Upper lobe of left lung (tissue), 6 donors: ENCODE data around the gene ZNF341. TPM values are rescaled to one million over a fixed set of nuclear protein-coding genes. Genes with fewer than 3 reads are reported as not detected.

ENCODE experiments used
- ATAC-seq, 2 donors: fragments of 200-7000 bp; cut with Tn5 transposase; one replicate each; pipeline ENCODE4 v1.9.1; 2022; ENCODE audit warnings: mild to moderate bottlenecking in 2 of 2, moderate library complexity in 2 of 2; ENCODE audit not compliant: low FRiP score in 2 of 2
- DNase-seq, 2 donors: peaks; one replicate each; pipeline ENCODE4 v3.0.0-alpha.2; 2019 to 2020
- H3K27ac ChIP-seq, 4 donors: fragments of 200-600 bp; sonication (generic); one replicate each; pipeline ENCODE4 v1.5.1; 2016 to 2019
- H3K27me3 ChIP-seq, 4 donors: fragments of 200-600 bp; sonication (generic); one replicate each; pipeline ENCODE4 v1.5.1; 2017 to 2019
- H3K36me3 ChIP-seq, 4 donors: fragments of 200-600 bp; sonication (generic); one replicate each; pipeline ENCODE4 v1.5.1; 2016 to 2019
- H3K4me1 ChIP-seq, 4 donors: fragments of 200-600 bp; sonication (generic); one replicate each; pipeline ENCODE4 v1.5.1; 2018 to 2019
- H3K4me3 ChIP-seq, 4 donors: fragments of 200-600 bp; sonication (generic); one replicate each; pipeline ENCODE4 v1.5.1; 2017 to 2019; ENCODE audit warnings: mild to moderate bottlenecking in 2 of 4, moderate library complexity in 1 of 4
- H3K9me3 ChIP-seq, 4 donors: fragments of 200-600 bp; sonication (generic); one replicate each; pipeline ENCODE4 v1.5.1; 2018 to 2019
- EP300 ChIP-seq, 4 donors: sonication (generic); formaldehyde crosslinking; IDR thresholded peaks; one replicate each; pipeline ENCODE4 v1.5.1; 2017; ENCODE audit warnings: antibody characterized with exemption in 4 of 4, control low read depth in 2 of 4
- POLR2A ChIP-seq, 4 donors: fragments of 450-650 bp; IDR thresholded peaks; one replicate each; pipeline ENCODE4 v1.5.1; 2016 to 2017; ENCODE audit warnings: antibody characterized with exemption in 4 of 4, mild to moderate bottlenecking in 2 of 4
- POLR2AphosphoS5 ChIP-seq, 2 donors: sonication (generic); formaldehyde crosslinking; IDR thresholded peaks; one replicate each; pipeline ENCODE4 v1.5.1; 2017; ENCODE audit warnings: antibody characterized with exemption in 2 of 2
- WGBS, 2 donors: methylation state at CpG; one replicate each; pipeline ENCODE4 v1.1.5; 2017 to 2018; 5-methylcytosine and 5-hydroxymethylcytosine counted together
- total RNA-seq, 6 donors: library from RNA; depleted of rRNA in 4 of 6; stranded (reverse); fragments of >200 nt in 4 of 6; gene quantifications; one replicate each; pipeline versions ENCODE4 v1.1.0 to v1.2.1, GENCODE V29; 2016 to 2021
- TF ChIP-seq, protein P1 (sequence below), 6 experiments: fragments of 450-650 bp in 4 of 6; fragments of 200-600 bp in 2 of 6; sonication (generic) in 2 of 6; IDR thresholded peaks; one replicate each; pipeline ENCODE4 v1.5.1; 2016 to 2019; ENCODE audit warnings: antibody characterized with exemption in 6 of 6
- donor health status: DM: no; HTN: no; CAD: no; lungs with moderate emphysema.
- donor health status: DM: no; HTN: yes; CAD: no; lungs with severe emphysema.

The ZNF341 gene
- total RNA-seq, 6 donors from 2014 or later = 2.0 to 17.8 (median 5.0) TPM

GRCh38 chr20:33689493-33689892 is 42.3 kb upstream of the ZNF341 start:
- DNase-seq (no peak), ATAC-seq (no peak)
- TF ChIP-seq POLR2AphosphoS5 (IDR thresholded peaks at IDR 0.05) = no peak
- no peak for TF ChIP-seq POLR2A (IDR thresholded peaks at IDR 0.05)
- no peak for TF ChIP-seq EP300 (IDR thresholded peaks at IDR 0.05)
- TF ChIP-seq, protein P1, sequence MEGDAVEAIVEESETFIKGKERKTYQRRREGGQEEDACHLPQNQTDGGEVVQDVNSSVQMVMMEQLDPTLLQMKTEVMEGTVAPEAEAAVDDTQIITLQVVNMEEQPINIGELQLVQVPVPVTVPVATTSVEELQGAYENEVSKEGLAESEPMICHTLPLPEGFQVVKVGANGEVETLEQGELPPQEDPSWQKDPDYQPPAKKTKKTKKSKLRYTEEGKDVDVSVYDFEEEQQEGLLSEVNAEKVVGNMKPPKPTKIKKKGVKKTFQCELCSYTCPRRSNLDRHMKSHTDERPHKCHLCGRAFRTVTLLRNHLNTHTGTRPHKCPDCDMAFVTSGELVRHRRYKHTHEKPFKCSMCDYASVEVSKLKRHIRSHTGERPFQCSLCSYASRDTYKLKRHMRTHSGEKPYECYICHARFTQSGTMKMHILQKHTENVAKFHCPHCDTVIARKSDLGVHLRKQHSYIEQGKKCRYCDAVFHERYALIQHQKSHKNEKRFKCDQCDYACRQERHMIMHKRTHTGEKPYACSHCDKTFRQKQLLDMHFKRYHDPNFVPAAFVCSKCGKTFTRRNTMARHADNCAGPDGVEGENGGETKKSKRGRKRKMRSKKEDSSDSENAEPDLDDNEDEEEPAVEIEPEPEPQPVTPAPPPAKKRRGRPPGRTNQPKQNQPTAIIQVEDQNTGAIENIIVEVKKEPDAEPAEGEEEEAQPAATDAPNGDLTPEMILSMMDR (IDR thresholded peaks at IDR 0.05) = no peak
- 92 to 100% methylated on average over 1 of the region's 1 CpG for WGBS, 2 donors
- H3K9me3 ChIP-seq = no peaks in the 10 kb centered on the region
- H3K36me3 ChIP-seq = no peaks in the 10 kb centered on the region
- H3K27me3 ChIP-seq = no peaks in the 10 kb centered on the region
- H3K27ac ChIP-seq = peak overlapping the region in 2 of 4 donors; percentile 53 to 56
- H3K4me3 ChIP-seq = no peak overlapping the region
- peaks cover 25 to 41% (median 32%) of the 10 kb centered on the region in 4 donors for H3K4me1 ChIP-seq

DNA sequence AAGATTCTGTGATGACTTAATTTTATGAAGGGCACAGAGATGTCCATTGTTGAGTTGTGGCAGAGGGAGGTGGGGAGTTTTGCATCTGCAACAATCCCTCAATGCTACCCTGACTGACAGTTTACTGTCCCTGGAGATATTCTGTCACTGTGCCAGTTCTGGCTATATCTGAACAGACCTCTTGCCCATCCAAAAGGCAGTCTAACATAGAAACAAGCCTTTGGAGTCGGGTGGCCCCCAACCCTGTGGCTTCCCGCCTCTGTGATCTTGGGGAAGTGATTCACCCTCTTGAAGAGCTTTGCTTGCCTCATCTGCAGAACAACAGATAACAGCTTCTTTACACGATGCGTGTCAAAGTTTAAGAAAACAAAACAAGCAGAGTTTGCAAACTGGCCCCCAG is 41.8 kb upstream of the ZNF341 start:
- Histone ChIP-seq H3K4me1 (peaks cover 20 to 41% (median 29%) of the 10 kb centered on the region in 4 donors), H3K4me3 (no peak overlapping the region), H3K27ac (no peak overlapping the region), H3K27me3 (no peaks in the 10 kb centered on the region), H3K9me3 (no peaks in the 10 kb centered on the region), H3K36me3 (no peaks in the 10 kb centered on the region)
- DNase-seq (no peak), ATAC-seq (no peak)
- 49 to 58% methylated on average over 4 of the region's 4 CpGs for WGBS, 2 donors
- TF ChIP-seq, protein P1 (IDR thresholded peaks at IDR 0.05) = no peak
- TF ChIP-seq EP300 (IDR thresholded peaks at IDR 0.05) (no peak), POLR2A (IDR thresholded peaks at IDR 0.05) (no peak), POLR2AphosphoS5 (IDR thresholded peaks at IDR 0.05) (no peak)

DNA sequence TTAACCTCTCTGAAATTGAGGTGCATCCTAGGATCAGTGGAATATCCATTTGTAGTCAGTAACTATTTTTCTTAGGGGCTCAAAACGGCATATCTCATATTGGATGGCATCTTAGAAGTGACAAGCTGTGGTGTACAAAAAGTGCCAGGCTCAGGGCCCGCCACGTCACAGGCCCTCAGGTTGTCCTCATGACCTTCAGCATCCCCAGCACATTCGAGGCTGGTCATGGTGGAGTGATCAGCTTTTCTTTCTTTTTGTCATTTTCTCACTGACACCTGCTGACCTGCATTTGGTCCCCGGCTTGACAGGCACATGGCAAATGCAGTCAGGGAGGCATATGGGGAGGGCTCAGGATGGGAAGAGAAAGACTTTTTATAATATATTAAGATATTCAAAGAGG is 38.5 kb upstream of the ZNF341 start:
- 82 to 83% methylated on average over 5 of the region's 5 CpGs for WGBS, 2 donors
- TF ChIP-seq POLR2AphosphoS5 (IDR thresholded peaks at IDR 0.05) = no peak
- TF ChIP-seq POLR2A (IDR thresholded peaks at IDR 0.05) = no peak
- TF ChIP-seq, protein P1 (IDR thresholded peaks at IDR 0.05) = no peak
- TF ChIP-seq EP300 (IDR thresholded peaks at IDR 0.05) = no peak
- no peaks in the 10 kb centered on the region for H3K27me3 ChIP-seq
- H3K36me3 ChIP-seq = no peaks in the 10 kb centered on the region
- peak overlapping the region in 1 of 4 donors; percentile 23 for H3K27ac ChIP-seq
- no peak overlapping the region for H3K4me3 ChIP-seq
- H3K4me1 ChIP-seq = peaks cover 3 to 23% (median 12%) of the 10 kb centered on the region in 4 donors
- ATAC-seq = no peak
- H3K9me3 ChIP-seq = no peaks in the 10 kb centered on the region
- no peak for DNase-seq

DNA sequence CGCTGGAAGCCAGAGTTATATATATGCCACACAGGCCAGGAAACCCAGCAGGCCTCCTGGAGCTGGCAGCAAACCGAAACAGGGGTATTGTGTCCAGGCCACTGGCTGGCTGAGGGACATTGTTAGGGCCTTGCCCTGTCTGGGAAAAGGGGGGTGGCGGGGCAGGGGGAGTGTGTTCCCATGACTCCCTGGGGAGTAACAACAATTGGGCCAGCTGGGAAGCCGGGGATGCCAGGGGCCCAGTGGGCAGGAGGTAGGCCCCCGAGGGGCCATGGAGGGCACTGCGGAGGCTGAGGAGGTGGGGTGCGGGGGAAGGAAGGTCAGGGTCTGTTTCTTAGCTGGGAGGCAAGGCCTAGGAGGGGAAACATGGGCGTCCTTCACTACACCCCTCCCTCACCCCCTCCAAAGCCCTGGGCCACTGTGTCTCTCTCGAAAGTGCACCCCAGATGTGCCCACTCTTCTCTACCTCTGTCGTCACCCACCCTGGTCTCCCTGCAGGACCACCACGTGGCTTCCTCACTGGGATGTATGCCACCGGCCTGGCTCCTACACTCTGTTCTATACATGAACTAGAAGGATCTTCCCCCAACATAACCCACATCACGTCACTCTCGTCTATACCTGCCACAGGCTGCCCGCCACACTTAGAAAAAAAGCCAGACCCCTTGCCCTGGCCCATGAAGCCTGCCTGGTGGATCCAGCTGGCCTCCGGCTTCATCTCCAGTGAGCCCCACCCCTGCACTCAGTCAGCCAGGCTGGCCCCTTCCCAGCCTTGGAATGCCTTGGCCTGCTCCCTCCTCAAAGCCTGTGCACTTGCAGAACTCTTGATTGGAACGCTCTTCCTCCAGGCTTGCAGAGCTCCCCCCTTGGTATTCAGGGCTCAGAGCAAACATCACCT is 37.8 kb upstream of the ZNF341 start:
- Histone ChIP-seq H3K4me3 (no peak overlapping the region), H3K27ac (peak overlapping the region; percentile 23 to 76 (median 58)), H3K36me3 (no peaks in the 10 kb centered on the region), H3K9me3 (no peaks in the 10 kb centered on the region), H3K4me1 (peaks cover 3 to 19% (median 12%) of the 10 kb centered on the region in 4 donors), H3K27me3 (no peaks in the 10 kb centered on the region)
- DNase-seq (peak; percentile 46 to 64), ATAC-seq (peak; percentile 78 to 83)
- TF ChIP-seq POLR2AphosphoS5 (IDR thresholded peaks at IDR 0.05) (no peak), POLR2A (IDR thresholded peaks at IDR 0.05) (no peak), EP300 (IDR thresholded peaks at IDR 0.05) (no peak)
- TF ChIP-seq, protein P1 (IDR thresholded peaks at IDR 0.05) = no peak
- 72 to 76% methylated on average over 16 to 17 of the region's 17 CpGs for WGBS, 2 donors
